GM23248 (cell line): ENCODE data around the gene ZBED2. TPM values are rescaled to one million over a fixed set of nuclear protein-coding genes. Genes with fewer than 3 reads are reported as not detected.

Experiments used
- DNase-seq: peaks from one replicate; pipeline ENCODE4 v3.0.0-alpha.2; 2015
- H2AFZ ChIP-seq: fragments of 200-600 bp; sonication (generic); 2 replicates; pipeline ENCODE4 v1.6.1; 2016; ENCODE audit warnings: antibody characterized with exemption
- H3F3A ChIP-seq: fragments of 200-600 bp; sonication (generic); 2 replicates; pipeline ENCODE4 v1.6.1; 2016; ENCODE audit warnings: mild to moderate bottlenecking, antibody characterized with exemption, mixed run types; ENCODE audit not compliant: insufficient read depth
- H3K27ac ChIP-seq: fragments of 200-600 bp; sonication (generic); 2 replicates; pipeline ENCODE4 v1.5.1; 2016; ENCODE audit warnings: mild to moderate bottlenecking
- H3K27me3 ChIP-seq: fragments of 200-600 bp; sonication (generic); replicated peaks from 2 replicates; pipeline ENCODE4 v1.6.1; 2016; ENCODE audit warnings: mild to moderate bottlenecking; ENCODE audit not compliant: insufficient read depth
- H3K36me3 ChIP-seq: fragments of 200-600 bp; sonication (generic); 2 replicates; pipeline ENCODE4 v1.6.1; 2016; ENCODE audit warnings: low read depth, mild to moderate bottlenecking
- H3K4me1 ChIP-seq: fragments of 200-600 bp; sonication (generic); 2 replicates; pipeline ENCODE4 v1.6.1; 2016; ENCODE audit warnings: mild to moderate bottlenecking; ENCODE audit not compliant: insufficient read depth
- H3K4me2 ChIP-seq: fragments of 200-600 bp; sonication (generic); one replicate; pipeline ENCODE4 v1.6.1; 2016; ENCODE audit warnings: mild to moderate bottlenecking; ENCODE audit not compliant: unreplicated experiment
- H3K4me3 ChIP-seq: fragments of 200-600 bp; sonication (generic); 2 replicates; pipeline ENCODE4 v1.5.1; 2016; ENCODE audit warnings: mild to moderate bottlenecking
- H3K79me2 ChIP-seq: fragments of 200-600 bp; sonication (generic); 2 replicates; pipeline ENCODE4 v1.6.1; 2016; ENCODE audit warnings: mild to moderate bottlenecking; ENCODE audit not compliant: insufficient read depth
- H3K9ac ChIP-seq: fragments of 200-600 bp; sonication (generic); 2 replicates; pipeline ENCODE4 v1.6.1; 2016; ENCODE audit warnings: mild to moderate bottlenecking
- H3K9me2 ChIP-seq: fragments of 200-600 bp; sonication (generic); 2 replicates; pipeline ENCODE4 v1.6.1; 2016; ENCODE audit warnings: mixed run types, mild to moderate bottlenecking, moderate library complexity; ENCODE audit not compliant: insufficient read depth
- H3K9me3 ChIP-seq: fragments of 200-600 bp; sonication (generic); one replicate; pipeline ENCODE4 v1.6.1; 2017; ENCODE audit warnings: low read depth
- H4K20me1 ChIP-seq: fragments of 200-600 bp; sonication (generic); 2 replicates; pipeline ENCODE4 v1.6.0; 2016; ENCODE audit not compliant: insufficient read depth
- EZH2 ChIP-seq: fragments of 200-600 bp; sonication (generic); IDR thresholded peaks from 2 replicates; pipeline ENCODE4 v1.6.1; 2018; ENCODE audit warnings: antibody characterized with exemption, mild to moderate bottlenecking; ENCODE audit not compliant: insufficient read depth, poor library complexity, severe bottlenecking
- EZH2phosphoT487 ChIP-seq: fragments of 200-600 bp; sonication (generic); IDR thresholded peaks from 2 replicates; pipeline ENCODE4 v1.6.1; 2018; ENCODE audit warnings: antibody characterized with exemption, moderate library complexity, mild to moderate bottlenecking, low read depth; ENCODE audit not compliant: insufficient read depth
- WGBS, 2 experiments: methylation state at CpG; one replicate each; pipeline ENCODE4 v1.1.6; 2015 to 2017; ENCODE audit warnings: low lambda C conversion rate in 2 of 2, low coverage in 1 of 2; ENCODE audit errors: missing lambda C conversion rate in 2 of 2; 5-methylcytosine and 5-hydroxymethylcytosine counted together
- in situ Hi-C: fragments of 300-500 bp; cut with MboI; formaldehyde crosslinking; loops from 2 replicates; pipeline ENCODE4 v1.15.0; 2020
- polyA plus RNA-seq: library from polyadenylated mRNA; unstranded; fragments of >200 nt; fragmentation: Nextera tagmentation; extraction: Ambion mirVana; gene quantifications from 2 replicates; pipeline ENCODE4 v1.2.1, GENCODE V29; 2016
- total RNA-seq: library from RNA; depleted of rRNA; stranded (reverse); fragments of >200 nt; shearing (Covaris generic); gene quantifications from 2 replicates; pipeline ENCODE4 v1.2.3, GENCODE V29; 2014

ZBED2 gene
- total and polyA plus RNA-seq, 2 experiments from 2014 or later = not detected

DNA sequence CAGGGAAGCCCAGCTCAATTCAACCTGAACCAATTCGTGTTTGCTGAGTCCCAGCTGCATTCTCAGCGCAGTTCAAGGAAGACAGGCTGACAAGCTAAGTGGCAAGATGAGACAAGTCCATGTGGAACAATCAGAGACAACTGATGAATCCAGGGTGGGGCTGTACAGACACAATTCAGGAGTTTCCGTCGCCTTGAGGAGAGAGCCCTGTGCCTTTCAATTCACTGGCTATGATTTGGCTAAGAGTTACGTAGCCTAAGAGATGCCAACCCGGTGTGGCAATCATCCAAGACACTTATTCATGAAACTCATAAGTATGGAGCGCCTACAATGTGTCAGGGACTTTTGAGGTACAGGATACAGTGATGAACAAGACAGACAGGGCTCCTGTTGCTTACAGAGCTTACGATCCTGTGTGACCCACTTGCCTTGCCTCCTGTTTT is 15.5 kb upstream of the ZBED2 start:
- H3K4me2 ChIP-seq = no peak overlapping the region

DNA sequence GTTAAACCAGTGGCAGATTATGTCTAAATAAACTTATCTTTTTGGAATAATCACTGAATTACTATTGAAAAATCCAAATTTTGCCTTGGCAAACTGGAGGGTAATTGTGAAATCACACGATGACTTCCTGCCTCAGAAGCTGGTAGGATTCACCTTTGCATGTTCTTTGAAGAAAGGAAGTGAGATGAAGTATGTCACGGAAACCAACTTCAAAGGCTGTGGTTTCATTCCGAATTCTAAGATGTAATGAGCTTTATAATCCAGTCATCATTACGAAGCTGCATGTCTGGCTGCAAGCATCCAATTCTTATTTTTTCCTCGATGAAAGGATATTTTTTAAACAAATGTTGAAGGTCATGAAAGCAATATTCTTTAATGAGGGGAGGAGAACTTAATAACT is 15.0 kb upstream of the ZBED2 start:
- DNase-seq = no peak
- in situ Hi-C loops = no loop called here
- no peak overlapping the region for H3K4me2 ChIP-seq
- H3F3A ChIP-seq = no peaks in the 10 kb centered on the region
- no peak overlapping the region for H3K27ac ChIP-seq
- H2AFZ ChIP-seq = no peak overlapping the region
- H4K20me1 ChIP-seq = no peaks in the 10 kb centered on the region
- WGBS, 2 experiments = 52 to 57% methylated on average over 5 of the region's 5 CpGs
- no peak overlapping the region for H3K9ac ChIP-seq
- no peaks in the 10 kb centered on the region for H3K36me3 ChIP-seq
- H3K9me2 ChIP-seq = no peaks in the 10 kb centered on the region
- no peak overlapping the region for H3K4me3 ChIP-seq
- TF ChIP-seq EZH2phosphoT487 (no peak), EZH2 (no peak)
- no peaks in the 10 kb centered on the region for H3K27me3 ChIP-seq
- H3K79me2 ChIP-seq = no peaks in the 10 kb centered on the region
- no peaks in the 10 kb centered on the region for H3K9me3 ChIP-seq
- H3K4me1 ChIP-seq = peaks cover 3% of the 10 kb centered on the region; the same call in 1 of the 2 replicates

More for the DNA sequence above, 15.5 kb upstream of the ZBED2 start:
- Histone ChIP-seq H3K9ac (no peak overlapping the region), H3K4me1 (no peaks in the 10 kb centered on the region), H3K27ac (no peak overlapping the region), H3F3A (no peaks in the 10 kb centered on the region), H2AFZ (no peak overlapping the region), H3K4me3 (no peak overlapping the region), H3K27me3 (no peaks in the 10 kb centered on the region), H3K36me3 (no peaks in the 10 kb centered on the region), H3K79me2 (no peaks in the 10 kb centered on the region), H3K9me2 (no peaks in the 10 kb centered on the region), H4K20me1 (no peaks in the 10 kb centered on the region), H3K9me3 (no peaks in the 10 kb centered on the region)
- in situ Hi-C loops = no loop called here
- no peak for DNase-seq
- WGBS, 2 experiments = 58 to 64% methylated on average over 8 of the region's 8 CpGs
- no peak for TF ChIP-seq EZH2

DNA sequence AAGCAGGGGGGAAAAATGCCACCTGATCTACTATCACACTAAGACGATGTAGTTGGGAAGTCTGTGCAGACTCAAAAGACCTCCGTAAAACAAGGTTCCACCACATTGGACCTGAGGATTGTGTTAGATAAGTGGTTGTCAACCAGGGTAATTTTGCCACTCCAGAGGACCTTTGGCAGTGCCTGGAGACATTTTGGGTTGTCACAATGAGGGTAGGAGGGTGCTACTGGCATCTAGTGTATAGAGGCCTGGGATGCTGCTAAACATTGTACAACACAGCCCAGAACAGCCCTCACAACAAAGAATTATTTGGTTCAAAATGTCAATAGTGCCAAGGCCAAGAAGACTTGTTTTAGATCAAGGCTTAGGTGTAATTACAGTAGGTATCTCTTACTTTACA is 14.6 kb upstream of the ZBED2 start:
- H3K4me2 ChIP-seq = no peak overlapping the region
- H3K4me1 ChIP-seq = peaks cover 8% of the 10 kb centered on the region; the same call in 1 of the 2 replicates
- no peak for TF ChIP-seq EZH2phosphoT487
- no peak for TF ChIP-seq EZH2
- H3K9ac ChIP-seq = no peak overlapping the region
- no peaks in the 10 kb centered on the region for H3K9me2 ChIP-seq
- no peaks in the 10 kb centered on the region for H3K27me3 ChIP-seq
- H3K36me3 ChIP-seq = no peaks in the 10 kb centered on the region
- H3K4me3 ChIP-seq = no peak overlapping the region
- H3K27ac ChIP-seq = no peak overlapping the region
- H2AFZ ChIP-seq = no peak overlapping the region
- no peaks in the 10 kb centered on the region for H3F3A ChIP-seq
- DNase-seq = no peak
- in situ Hi-C loops = no loop called here
- H3K9me3 ChIP-seq = no peaks in the 10 kb centered on the region
- H3K79me2 ChIP-seq = no peaks in the 10 kb centered on the region
- WGBS, 2 experiments = 32 to 38% methylated on average over 2 of the region's 2 CpGs
- H4K20me1 ChIP-seq = no peaks in the 10 kb centered on the region

DNA sequence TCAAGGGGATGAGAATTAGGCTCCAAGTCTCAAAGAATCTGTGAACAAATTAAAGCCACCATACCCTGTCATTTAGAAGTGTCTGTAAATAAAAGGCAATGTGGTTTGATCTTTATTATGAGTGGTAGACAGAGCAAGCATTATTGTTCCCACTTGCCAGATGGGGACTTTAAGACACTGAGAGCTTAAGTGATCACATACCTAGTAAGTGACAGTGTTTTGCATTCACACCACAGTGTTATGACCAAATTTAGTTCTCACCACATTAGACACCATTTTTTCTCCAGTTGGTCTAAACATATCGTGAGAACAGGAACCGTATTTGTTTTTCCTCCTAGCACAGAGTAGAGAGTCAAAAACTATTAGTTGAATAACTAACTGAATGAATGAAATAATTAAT is 13.2 kb upstream of the ZBED2 start:
- H3K27ac ChIP-seq = no peak overlapping the region
- no peak overlapping the region for H2AFZ ChIP-seq
- TF ChIP-seq EZH2 (no peak), EZH2phosphoT487 (no peak)
- 9 to 29% methylated on average over 2 of the region's 2 CpGs for WGBS, 2 experiments
- no peaks in the 10 kb centered on the region for H3K79me2 ChIP-seq
- H3K9me3 ChIP-seq = no peaks in the 10 kb centered on the region
- H3K9me2 ChIP-seq = no peaks in the 10 kb centered on the region
- in situ Hi-C loops = no loop called here
- H3K9ac ChIP-seq = no peak overlapping the region
- no peak for DNase-seq
- H3K4me1 ChIP-seq = peaks cover 8% of the 10 kb centered on the region; the same call in 1 of the 2 replicates
- no peak overlapping the region for H3K4me3 ChIP-seq
- no peaks in the 10 kb centered on the region for H3F3A ChIP-seq
- H3K27me3 ChIP-seq = no peaks in the 10 kb centered on the region
- H3K4me2 ChIP-seq = no peak overlapping the region
- no peaks in the 10 kb centered on the region for H4K20me1 ChIP-seq
- H3K36me3 ChIP-seq = no peaks in the 10 kb centered on the region
